Dendritic cell treated with granulocyte-macrophage colony-stimulating factor and Interleukin-4, amounts not matched to agents 40 ng/mL and 50 ng/mL, for 4 days (primary cell): ENCODE data around the gene ESYT3.
"Not testable (repeated sequence)": the region's sequence is repeated elsewhere in the genome, so short reads cannot be mapped to it uniquely, and the experiment has no call there.

Source experiments
- H3K27ac Mint-ChIP-seq: one replicate; pipeline ENCODE4 v1.8.0; 2022; ENCODE audit warnings: mild to moderate bottlenecking, mixed read lengths
- H3K27me3 Mint-ChIP-seq: one replicate; pipeline ENCODE4 v1.8.0; 2022; ENCODE audit warnings: mild to moderate bottlenecking, mixed read lengths
- H3K36me3 Mint-ChIP-seq: one replicate; pipeline ENCODE4 v1.8.0; 2022; ENCODE audit warnings: low read depth, mixed read lengths
- H3K4me1 Mint-ChIP-seq: one replicate; pipeline ENCODE4 v1.8.0; 2022; ENCODE audit warnings: low read depth, mixed read lengths
- H3K4me3 Mint-ChIP-seq: one replicate; pipeline ENCODE4 v1.8.0; 2022; ENCODE audit warnings: mild to moderate bottlenecking, moderate library complexity, mixed read lengths
- H3K9me3 Mint-ChIP-seq: one replicate; pipeline ENCODE4 v1.8.0; 2022; ENCODE audit warnings: mixed read lengths
- intact Hi-C: fragments of 100-400 bp; cut with micrococcal nuclease; formaldehyde crosslinking; loops from one replicate; pipeline ENCODE4 v1.15.0; 2022

Gene ESYT3

GRCh38 chr3:138443091-138443490 is 8.7 kb downstream of the ESYT3 start:
- Mint-ChIP-seq H3K9me3 (no peaks in the 10 kb centered on the region), H3K27ac (no peak overlapping the region), H3K4me1 (no peaks in the 10 kb centered on the region), H3K27me3 (peaks cover 15% of the 10 kb centered on the region), H3K36me3 (no peaks in the 10 kb centered on the region), H3K4me3 (no peak overlapping the region)
- intact Hi-C loops = no loop called here

- no peak overlapping the region for H3K27ac Mint-ChIP-seq
- H3K27me3 Mint-ChIP-seq = peaks cover 9% of the 10 kb centered on the region
- no peaks in the 10 kb centered on the region for H3K4me1 Mint-ChIP-seq
- intact Hi-C loops = no loop called here
- no peaks in the 10 kb centered on the region for H3K9me3 Mint-ChIP-seq
- H3K4me3 Mint-ChIP-seq = no peak overlapping the region
- H3K36me3 Mint-ChIP-seq = no peaks in the 10 kb centered on the region
Measured at GRCh38 chr3:138443521-138444503, 9.4 kb downstream of the ESYT3 start.

DNA sequence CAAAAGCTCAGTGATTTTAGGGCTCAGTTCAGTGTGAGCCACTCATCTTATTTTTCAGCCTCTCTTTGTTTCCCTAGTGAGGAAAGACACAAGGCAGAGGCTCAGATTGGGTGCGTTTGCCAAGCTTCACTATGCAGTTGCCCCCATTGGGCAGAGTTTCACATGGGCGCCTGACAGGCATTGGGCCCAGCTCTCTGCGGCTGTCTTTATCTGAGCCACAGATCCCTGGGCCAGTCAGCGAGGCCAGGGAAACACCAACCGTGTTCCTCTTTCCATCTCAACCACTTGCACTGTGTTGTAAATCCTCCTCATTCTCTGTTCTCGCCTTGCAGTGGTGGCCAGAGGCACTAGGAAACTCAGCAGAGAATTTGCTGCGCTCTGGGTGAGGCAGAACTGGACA is 10.8 kb downstream of the ESYT3 start:
- Mint-ChIP-seq H3K4me3 (no peak overlapping the region), H3K4me1 (no peaks in the 10 kb centered on the region), H3K9me3 (no peaks in the 10 kb centered on the region), H3K27me3 (peaks cover 3% of the 10 kb centered on the region), H3K36me3 (no peaks in the 10 kb centered on the region), H3K27ac (no peak overlapping the region)
- intact Hi-C loops = no loop called here

DNA sequence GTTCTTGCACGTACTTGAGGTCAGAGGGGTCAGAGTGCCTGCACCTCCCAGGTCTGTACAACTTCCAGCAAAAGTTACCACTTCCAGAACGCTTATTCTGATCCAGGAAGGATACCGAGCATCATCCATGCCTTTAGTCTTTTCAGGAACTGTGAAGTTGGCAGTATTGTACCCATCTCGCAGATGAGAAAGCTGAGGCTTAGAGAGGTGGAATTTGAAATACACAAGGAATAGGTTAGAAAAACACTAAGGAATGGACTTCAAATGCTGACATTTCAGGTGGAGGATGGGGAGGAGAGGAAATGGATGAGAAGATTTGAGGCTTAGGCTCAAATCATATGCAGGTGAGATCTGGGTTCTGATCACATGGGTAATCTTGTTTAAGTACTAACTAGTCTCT is 11.2 kb downstream of the ESYT3 start:
- H3K27ac Mint-ChIP-seq = no peak overlapping the region
- peaks cover 3% of the 10 kb centered on the region for H3K27me3 Mint-ChIP-seq
- no peaks in the 10 kb centered on the region for H3K4me1 Mint-ChIP-seq
- no peaks in the 10 kb centered on the region for H3K9me3 Mint-ChIP-seq
- no peaks in the 10 kb centered on the region for H3K36me3 Mint-ChIP-seq
- intact Hi-C loops = no loop called here
- H3K4me3 Mint-ChIP-seq = no peak overlapping the region

- H3K9me3 Mint-ChIP-seq = no peaks in the 10 kb centered on the region
- no peak overlapping the region for H3K27ac Mint-ChIP-seq
- H3K36me3 Mint-ChIP-seq = no peaks in the 10 kb centered on the region
- peaks cover 3% of the 10 kb centered on the region for H3K27me3 Mint-ChIP-seq
- no peak overlapping the region for H3K4me3 Mint-ChIP-seq
- H3K4me1 Mint-ChIP-seq = no peaks in the 10 kb centered on the region
- intact Hi-C loops = no loop called here
Measured at GRCh38 chr3:138448631-138449030, 14.2 kb downstream of the ESYT3 start.

GRCh38 chr3:138449490-138449889 is 15.1 kb downstream of the ESYT3 start:
- H3K4me1 Mint-ChIP-seq = no peaks in the 10 kb centered on the region
- no peak overlapping the region for H3K27ac Mint-ChIP-seq
- H3K9me3 Mint-ChIP-seq = no peaks in the 10 kb centered on the region
- peaks cover 3% of the 10 kb centered on the region for H3K27me3 Mint-ChIP-seq
- intact Hi-C loops = no loop called here
- no peak overlapping the region for H3K4me3 Mint-ChIP-seq
- H3K36me3 Mint-ChIP-seq = no peaks in the 10 kb centered on the region

DNA sequence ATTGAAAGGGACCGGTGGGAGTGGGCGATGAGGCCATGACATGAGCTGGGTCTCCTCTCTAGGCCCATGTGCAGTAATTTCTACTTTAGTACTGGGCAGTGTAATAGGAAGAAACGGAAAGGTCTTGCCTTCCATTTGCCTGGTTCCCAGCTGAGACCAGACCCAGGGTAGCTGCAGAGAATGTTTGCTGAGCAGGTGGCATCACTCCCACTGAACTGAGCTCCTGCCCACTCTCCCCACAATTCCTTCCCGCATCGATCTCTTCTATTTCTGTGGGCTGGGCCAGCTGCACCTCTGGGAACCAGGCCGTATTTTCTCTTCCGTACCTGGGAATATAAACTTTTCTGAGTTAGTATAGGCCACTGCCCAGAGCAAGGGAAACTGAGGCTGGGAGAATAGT is 15.8 kb downstream of the ESYT3 start:
- H3K27ac Mint-ChIP-seq = no peak overlapping the region
- intact Hi-C loops = no loop called here

DNA sequence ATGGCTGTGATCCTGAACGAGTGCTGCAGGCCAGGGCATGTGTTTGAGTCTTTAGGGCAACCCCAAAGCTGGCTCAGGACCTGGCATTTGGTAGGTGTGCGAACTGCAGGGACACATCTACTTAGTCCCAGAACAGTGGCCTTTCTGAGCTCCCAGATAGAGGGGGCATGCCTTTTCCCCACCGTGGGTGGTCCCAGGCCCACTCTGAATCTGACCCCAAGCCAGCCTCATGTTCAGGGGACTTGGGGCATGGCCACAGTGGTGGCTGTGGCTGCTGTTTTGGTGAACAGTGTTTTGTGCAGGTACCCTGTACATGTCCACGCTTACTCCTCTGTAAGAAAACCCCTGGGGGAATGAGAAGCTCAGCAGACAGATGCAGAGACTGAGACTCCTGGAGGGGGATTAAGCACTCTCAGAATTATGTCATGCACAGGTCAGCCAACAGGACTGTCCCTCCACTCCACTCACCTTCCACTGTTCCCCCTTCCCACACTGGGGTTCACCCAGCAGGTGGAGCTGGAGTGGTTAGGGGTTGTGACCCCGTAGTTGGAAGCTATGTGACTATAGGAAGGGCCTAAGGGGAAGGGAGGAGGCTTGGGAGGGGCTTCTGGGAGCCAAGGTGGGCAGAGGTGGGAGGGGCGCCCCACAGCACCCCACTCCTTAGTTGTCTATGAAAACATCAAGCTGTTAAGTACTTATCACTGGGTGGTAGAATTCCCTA is 16.4 kb downstream of the ESYT3 start:
- Mint-ChIP-seq H3K27ac (no peak overlapping the region), H3K4me3 (no peak overlapping the region), H3K27me3 (no peaks in the 10 kb centered on the region), H3K4me1 (no peaks in the 10 kb centered on the region), H3K36me3 (no peaks in the 10 kb centered on the region), H3K9me3 (no peaks in the 10 kb centered on the region)
- intact Hi-C loops = no loop called here

More for the DNA sequence above, 15.8 kb downstream of the ESYT3 start:
- Mint-ChIP-seq H3K36me3 (no peaks in the 10 kb centered on the region), H3K27me3 (peaks cover 3% of the 10 kb centered on the region), H3K4me3 (no peak overlapping the region), H3K4me1 (no peaks in the 10 kb centered on the region), H3K9me3 (no peaks in the 10 kb centered on the region)

DNA sequence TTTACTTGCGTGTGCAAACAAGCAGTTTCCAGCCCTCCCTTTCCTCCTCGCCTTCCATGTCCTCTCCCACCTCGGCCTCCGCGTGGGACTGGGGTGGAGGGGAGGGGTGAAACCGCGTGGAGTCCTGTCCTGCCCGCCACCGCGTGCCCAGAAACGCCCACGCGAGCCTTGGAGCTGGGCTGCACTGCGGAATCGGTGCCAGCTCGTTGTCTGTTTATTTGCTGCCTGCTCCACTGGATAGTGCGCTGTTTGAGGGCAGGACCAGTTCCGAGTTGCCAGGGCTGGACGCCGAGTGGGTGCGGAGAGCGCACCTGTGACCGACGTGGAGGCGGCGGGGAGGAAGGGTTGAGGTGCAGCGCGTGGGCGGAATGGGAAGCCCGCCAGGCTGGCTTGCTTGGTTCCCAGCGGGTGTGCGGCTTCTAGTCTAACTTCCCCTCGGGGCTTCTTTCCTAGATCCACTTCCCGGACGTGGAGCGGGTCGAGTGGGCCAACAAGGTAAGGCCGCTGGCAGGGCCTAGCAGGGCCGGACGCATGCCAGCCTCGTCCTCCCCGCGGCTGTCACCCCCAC is 17.3 kb downstream of the ESYT3 start:
- intact Hi-C loops = no loop called here
- H3K4me3 Mint-ChIP-seq = no peak overlapping the region
- H3K36me3 Mint-ChIP-seq = no peaks in the 10 kb centered on the region
- no peaks in the 10 kb centered on the region for H3K27me3 Mint-ChIP-seq
- no peak overlapping the region for H3K27ac Mint-ChIP-seq
- no peaks in the 10 kb centered on the region for H3K9me3 Mint-ChIP-seq
- no peaks in the 10 kb centered on the region for H3K4me1 Mint-ChIP-seq

DNA sequence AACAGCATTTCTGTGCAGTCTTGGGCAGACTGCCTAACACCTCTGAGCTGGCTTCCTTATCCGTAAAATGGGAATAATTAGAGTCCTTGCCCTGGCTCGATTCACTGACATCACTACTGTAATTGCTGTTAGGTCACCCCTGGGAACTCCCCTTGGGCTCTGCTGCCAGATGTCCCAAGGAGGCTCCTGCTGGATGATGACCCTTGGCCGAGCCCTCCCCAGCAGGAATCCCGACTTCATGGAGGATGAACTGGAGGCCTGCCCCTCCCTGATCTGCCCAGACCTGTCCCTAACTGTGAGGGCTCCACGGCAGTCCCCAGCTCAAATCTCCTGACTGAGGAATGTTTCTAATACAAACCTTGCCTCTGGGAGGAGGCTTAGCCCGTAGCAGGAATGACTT is 18.0 kb downstream of the ESYT3 start:
- Mint-ChIP-seq H3K4me1 (no peaks in the 10 kb centered on the region), H3K36me3 (no peaks in the 10 kb centered on the region), H3K27me3 (no peaks in the 10 kb centered on the region), H3K9me3 (no peaks in the 10 kb centered on the region), H3K4me3 (no peak overlapping the region), H3K27ac (no peak overlapping the region)
- intact Hi-C loops = no loop called here

DNA sequence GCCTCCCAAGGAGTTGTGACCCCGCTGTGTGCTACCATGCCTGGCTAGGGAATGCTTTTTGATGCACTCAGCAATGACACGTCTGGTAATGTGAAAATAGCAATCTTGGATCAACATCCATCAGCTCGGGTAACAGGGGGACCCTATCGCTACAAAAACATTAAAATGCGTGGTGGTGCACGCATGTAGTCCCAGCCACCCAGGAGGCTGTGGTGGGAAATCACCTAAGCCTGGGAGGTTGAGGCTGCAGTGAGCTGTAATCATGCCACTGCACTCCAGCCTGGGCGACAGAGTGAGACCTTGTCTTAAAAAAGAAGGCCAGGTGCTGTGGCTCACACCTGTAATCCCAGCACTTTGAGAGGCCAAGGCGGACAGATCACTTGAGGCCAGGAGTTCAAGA is 19.5 kb downstream of the ESYT3 start:
- H3K27ac Mint-ChIP-seq, H3K36me3 Mint-ChIP-seq, H3K27me3 Mint-ChIP-seq, H3K4me3 Mint-ChIP-seq, H3K4me1 Mint-ChIP-seq, H3K9me3 Mint-ChIP-seq, intact Hi-C loops: not testable (repeated sequence)

DNA sequence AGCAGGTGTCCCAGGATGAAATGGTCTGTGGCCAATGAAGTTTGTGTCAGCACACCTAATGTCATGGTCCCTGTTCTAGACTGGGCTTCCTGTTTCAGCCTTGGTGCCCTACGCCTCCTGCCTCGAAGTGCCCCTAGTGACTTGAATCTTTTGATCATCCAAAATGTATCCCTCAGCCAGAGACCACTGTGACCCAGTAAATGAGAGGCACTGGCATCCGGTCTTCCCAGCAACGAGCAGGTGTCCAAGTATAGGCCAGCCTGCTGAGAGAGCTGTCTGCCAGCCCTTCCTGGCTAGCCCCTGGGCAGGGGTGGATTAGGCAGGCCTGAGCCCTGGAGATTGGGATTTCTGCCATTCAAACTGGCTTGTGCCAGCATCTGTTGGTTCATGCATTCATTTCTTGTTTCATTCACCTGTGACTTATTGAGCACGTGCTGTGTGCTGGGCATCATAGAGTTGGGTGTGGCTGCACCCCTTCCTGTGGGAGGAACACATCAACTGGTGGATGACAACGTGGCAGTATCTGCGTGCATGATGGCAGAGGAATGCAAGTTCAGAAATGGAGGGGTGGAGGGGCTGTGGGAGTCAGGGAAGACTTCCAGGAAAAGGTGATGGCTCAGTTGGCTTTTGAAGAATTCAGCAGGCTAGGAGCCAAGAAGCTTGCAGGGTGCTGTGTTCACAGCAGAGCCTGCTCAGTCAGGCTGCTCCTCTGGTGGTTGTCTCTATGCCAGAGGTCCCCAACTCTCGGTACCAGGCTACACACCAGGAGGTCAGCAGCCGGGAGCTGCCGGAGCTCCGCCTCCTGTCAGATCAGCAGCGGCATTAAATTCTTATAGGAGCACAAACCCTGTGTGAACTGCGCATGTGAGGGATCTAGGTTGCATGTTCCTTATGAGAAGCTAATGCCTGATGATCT is 21.6 kb downstream of the ESYT3 start:
- Mint-ChIP-seq H3K27ac (no peak overlapping the region), H3K9me3 (no peaks in the 10 kb centered on the region), H3K36me3 (no peaks in the 10 kb centered on the region), H3K4me1 (peaks cover 5% of the 10 kb centered on the region), H3K27me3 (no peaks in the 10 kb centered on the region), H3K4me3 (no peak overlapping the region)
- intact Hi-C loops = no loop called here

- intact Hi-C loops = no loop called here
- H3K4me3 Mint-ChIP-seq = no peak overlapping the region
- H3K4me1 Mint-ChIP-seq = peaks cover 5% of the 10 kb centered on the region
- H3K36me3 Mint-ChIP-seq = no peaks in the 10 kb centered on the region
- H3K27ac Mint-ChIP-seq = no peak overlapping the region
- no peaks in the 10 kb centered on the region for H3K9me3 Mint-ChIP-seq
- H3K27me3 Mint-ChIP-seq = no peaks in the 10 kb centered on the region
Measured at GRCh38 chr3:138456961-138457862, 22.8 kb downstream of the ESYT3 start.
